PFSK-1 (cell line): ENCODE data around the gene LDLRAD4.

Source experiments
- FOXP2 ChIP-seq: optimal IDR thresholded peaks from 2 replicates; pipeline ENCODE3; 2011; ENCODE audit warnings: borderline replicate concordance, control low read depth, inconsistent platforms; ENCODE audit not compliant: insufficient read depth; ENCODE audit errors: extremely low read length, extremely low read depth
- POLR2AphosphoS5 ChIP-seq: IDR thresholded peaks from 2 replicates; pipeline ENCODE4 v1.6.1; 2012; ENCODE audit warnings: low read depth, mild to moderate bottlenecking, control low read depth, low read length, moderate library complexity
- SIN3A ChIP-seq: IDR thresholded peaks from 2 replicates; pipeline ENCODE4 v1.6.1; 2012; ENCODE audit warnings: mild to moderate bottlenecking, low read length, moderate library complexity, borderline replicate concordance; ENCODE audit not compliant: insufficient read depth
- TAF1 ChIP-seq: IDR thresholded peaks from 2 replicates; pipeline ENCODE4 v1.6.1; 2012; ENCODE audit warnings: low read length, control low read depth, borderline replicate concordance; ENCODE audit not compliant: insufficient read depth
- TF ChIP-seq, protein P1 (sequence below), 2 experiments: IDR thresholded peaks; 2 replicates each; pipeline versions ENCODE4 v1.6.1 to v1.8.0; 2011 to 2012; ENCODE audit warnings: low read depth in 2 of 2, low read length in 2 of 2, control low read depth in 1 of 2, inconsistent platforms in 1 of 2, mild to moderate bottlenecking in 1 of 2, moderate library complexity in 1 of 2; ENCODE audit not compliant: insufficient read depth in 1 of 2

Gene LDLRAD4

DNA sequence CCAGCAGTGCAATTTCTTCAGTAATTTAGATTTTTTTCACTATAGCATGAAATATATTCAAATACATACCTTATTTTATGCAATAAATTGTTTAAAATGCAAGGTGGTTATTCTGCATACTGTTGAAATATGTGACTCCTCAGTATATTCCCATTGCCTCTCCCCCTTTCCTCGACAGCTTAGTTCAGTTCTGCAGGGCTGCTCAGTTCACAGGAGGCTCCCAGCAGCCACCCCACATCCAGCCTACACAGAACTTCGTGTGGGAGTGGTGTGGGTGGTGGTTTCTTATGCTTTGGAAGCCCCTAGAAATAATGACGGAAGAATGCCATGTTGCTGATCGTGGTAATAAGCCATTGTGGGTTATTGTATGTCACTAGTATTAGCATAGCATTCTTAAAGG, 428.1 kb downstream of the LDLRAD4 start:
- TF ChIP-seq, protein P1, sequence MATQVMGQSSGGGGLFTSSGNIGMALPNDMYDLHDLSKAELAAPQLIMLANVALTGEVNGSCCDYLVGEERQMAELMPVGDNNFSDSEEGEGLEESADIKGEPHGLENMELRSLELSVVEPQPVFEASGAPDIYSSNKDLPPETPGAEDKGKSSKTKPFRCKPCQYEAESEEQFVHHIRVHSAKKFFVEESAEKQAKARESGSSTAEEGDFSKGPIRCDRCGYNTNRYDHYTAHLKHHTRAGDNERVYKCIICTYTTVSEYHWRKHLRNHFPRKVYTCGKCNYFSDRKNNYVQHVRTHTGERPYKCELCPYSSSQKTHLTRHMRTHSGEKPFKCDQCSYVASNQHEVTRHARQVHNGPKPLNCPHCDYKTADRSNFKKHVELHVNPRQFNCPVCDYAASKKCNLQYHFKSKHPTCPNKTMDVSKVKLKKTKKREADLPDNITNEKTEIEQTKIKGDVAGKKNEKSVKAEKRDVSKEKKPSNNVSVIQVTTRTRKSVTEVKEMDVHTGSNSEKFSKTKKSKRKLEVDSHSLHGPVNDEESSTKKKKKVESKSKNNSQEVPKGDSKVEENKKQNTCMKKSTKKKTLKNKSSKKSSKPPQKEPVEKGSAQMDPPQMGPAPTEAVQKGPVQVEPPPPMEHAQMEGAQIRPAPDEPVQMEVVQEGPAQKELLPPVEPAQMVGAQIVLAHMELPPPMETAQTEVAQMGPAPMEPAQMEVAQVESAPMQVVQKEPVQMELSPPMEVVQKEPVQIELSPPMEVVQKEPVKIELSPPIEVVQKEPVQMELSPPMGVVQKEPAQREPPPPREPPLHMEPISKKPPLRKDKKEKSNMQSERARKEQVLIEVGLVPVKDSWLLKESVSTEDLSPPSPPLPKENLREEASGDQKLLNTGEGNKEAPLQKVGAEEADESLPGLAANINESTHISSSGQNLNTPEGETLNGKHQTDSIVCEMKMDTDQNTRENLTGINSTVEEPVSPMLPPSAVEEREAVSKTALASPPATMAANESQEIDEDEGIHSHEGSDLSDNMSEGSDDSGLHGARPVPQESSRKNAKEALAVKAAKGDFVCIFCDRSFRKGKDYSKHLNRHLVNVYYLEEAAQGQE (IDR thresholded peaks at IDR 0.05; ENCODE audit: insufficient read depth in 1 of 2, low read depth in 2 of 2, low read length in 2 of 2): no peak
- no peak for TF ChIP-seq POLR2AphosphoS5
- no peak for TF ChIP-seq TAF1
- no peak for TF ChIP-seq FOXP2
- TF ChIP-seq SIN3A: no peak

DNA sequence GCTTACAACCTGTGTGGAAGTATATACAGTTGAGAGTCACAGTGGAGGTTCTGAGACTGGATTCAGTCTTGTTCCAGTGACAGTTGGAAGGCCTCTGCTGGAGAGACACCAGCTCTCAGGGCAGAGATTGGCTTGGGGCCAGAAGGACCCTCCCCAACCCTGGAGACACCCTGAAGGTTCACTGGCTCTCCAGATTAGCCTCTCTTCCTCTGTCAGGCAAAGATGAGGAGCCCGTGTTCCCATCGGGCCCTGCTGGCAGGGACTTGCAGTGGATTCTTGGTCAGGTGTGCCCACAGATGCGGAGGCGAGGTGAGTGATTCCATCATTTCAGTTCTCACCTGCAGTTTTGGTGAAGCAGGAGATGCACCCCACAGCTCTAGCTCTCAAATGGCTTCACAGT, 429.2 kb downstream of the LDLRAD4 start:
- TF ChIP-seq TAF1 (no peak), SIN3A (no peak), FOXP2 (no peak), POLR2AphosphoS5 (no peak)
- TF ChIP-seq, protein P1 (IDR thresholded peaks at IDR 0.05; ENCODE audit: insufficient read depth in 1 of 2, low read depth in 2 of 2, low read length in 2 of 2): no peak

- TF ChIP-seq, protein P1 (IDR thresholded peaks at IDR 0.05; ENCODE audit: insufficient read depth in 1 of 2, low read depth in 2 of 2, low read length in 2 of 2): no peak
- TF ChIP-seq POLR2AphosphoS5 (no peak), TAF1 (no peak), SIN3A (no peak), FOXP2 (no peak)
Measured at GRCh38 chr18:13649397-13650390, 431.1 kb downstream of the LDLRAD4 start.

DNA sequence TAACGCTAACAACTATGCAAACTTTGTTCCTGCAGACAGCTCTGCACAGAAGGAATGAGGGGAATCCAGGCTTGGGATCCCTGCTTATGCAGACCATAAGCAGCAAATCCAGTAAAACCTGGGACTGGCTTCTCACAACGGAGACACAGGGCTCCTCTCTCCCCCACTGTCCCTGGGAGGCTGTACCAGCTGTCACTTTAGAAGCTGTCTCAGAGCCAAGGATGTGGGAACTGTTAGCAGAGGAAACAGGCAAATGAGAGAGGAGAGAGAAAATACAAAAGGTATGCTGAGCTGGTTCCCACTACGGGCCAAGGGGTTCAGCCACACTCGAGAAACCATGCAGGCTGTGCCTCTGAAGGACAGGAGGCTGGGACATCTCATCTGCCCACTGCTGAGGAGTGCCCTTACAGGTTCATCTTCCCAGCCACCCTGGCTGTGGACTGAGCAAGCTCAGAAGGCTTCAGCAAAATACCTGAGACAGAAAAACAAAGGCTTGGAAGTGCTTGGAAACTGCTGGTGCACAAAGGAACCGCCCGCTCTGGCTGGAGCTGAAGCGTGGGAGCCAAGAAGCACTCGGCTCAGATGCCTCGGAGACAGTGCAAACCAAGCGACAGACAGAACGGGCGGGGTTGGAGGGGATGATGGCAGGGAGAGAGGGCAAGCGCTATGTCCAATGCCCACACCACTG, 435.3 kb downstream of the LDLRAD4 start:
- TF ChIP-seq TAF1: no peak

DNA sequence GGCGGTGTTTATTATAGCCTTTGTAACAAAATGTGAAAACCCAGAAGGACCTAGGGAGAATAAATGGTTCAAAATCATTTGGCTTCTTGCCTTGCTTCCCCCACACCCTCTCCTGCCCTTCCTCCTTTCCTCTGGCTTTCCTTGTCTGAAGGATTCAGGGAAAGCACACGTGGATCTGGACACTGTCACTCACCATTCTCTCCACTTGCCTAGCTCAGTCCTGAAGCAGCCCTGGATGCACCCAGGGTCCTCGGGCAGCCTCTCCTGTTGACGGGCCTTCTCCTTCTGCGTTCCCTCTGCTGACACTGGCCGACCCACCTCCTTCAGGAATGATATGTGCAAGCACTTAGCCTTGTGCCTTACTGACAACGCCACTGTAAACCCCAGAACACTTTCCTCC, 439.4 kb downstream of the LDLRAD4 start:
- no peak for TF ChIP-seq TAF1
- TF ChIP-seq SIN3A: no peak

DNA sequence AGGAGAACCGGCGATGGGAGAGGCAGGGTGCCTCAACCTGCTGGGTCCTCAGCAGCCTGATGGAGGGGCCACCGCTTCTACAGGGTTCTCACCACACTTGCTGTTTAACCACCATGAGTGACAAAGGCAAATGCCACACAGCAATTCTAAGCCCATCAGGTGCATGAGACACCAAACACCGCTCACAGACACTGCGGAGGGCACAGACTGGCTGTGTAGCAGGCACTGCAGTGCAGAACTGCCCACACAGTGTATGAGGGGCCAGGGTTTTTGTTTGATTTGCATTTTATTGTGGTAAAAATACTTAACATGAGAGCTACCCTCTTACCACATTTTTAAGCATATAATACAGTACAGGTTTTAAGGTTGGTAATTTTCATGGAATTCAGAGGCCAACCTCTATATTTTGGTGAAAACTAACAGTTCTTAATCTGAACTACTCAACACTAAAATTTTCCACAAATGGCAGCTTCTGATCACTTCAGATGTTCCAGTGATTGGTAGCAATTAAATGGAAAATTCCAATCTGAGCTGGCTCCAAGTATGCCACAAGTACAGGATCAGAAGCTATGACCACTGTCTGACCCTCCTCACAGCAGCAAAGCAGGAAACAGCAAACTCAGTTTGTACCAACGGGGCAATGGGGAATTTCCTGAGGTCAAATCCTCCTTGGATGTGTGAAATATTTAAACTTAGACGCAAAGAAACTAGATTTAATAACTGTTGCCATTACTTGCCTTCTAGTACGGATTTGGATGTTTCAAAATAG, 440.1 kb downstream of the LDLRAD4 start:
- TF ChIP-seq TAF1: no peak
- TF ChIP-seq, protein P1 (IDR thresholded peaks at IDR 0.05; ENCODE audit: insufficient read depth in 1 of 2, low read depth in 2 of 2, low read length in 2 of 2): no peak
- no peak for TF ChIP-seq FOXP2
- TF ChIP-seq SIN3A: no peak
- TF ChIP-seq POLR2AphosphoS5: no peak
